Liver (tissue), 9 donors: ENCODE results near the gene PIGR. TPM values are rescaled to one million over a fixed set of nuclear protein-coding genes. Genes with fewer than 3 reads are reported as not detected.

ENCODE experiments used
- DNase-seq: peaks from one replicate; pipeline ENCODE4 v3.0.0-alpha.2; 2017; ENCODE audit warnings: low spot score
- H3K27ac ChIP-seq, 2 donors: one replicate each; pipeline ENCODE4 v1.7.0; 2013; ENCODE audit warnings: inconsistent platforms in 2 of 2, low read length in 2 of 2, control low read depth in 1 of 2, low read depth in 1 of 2, mild to moderate bottlenecking in 1 of 2
- H3K27me3 ChIP-seq, 4 donors: one replicate each; pipeline versions ENCODE4 v1.6.1 to v1.7.0; 2013; ENCODE audit warnings: low read length in 3 of 4, inconsistent platforms in 1 of 4, mild to moderate bottlenecking in 1 of 4, moderate library complexity in 1 of 4; ENCODE audit not compliant: control insufficient read depth in 4 of 4, insufficient read depth in 4 of 4
- H3K36me3 ChIP-seq, 4 donors: one replicate each; pipeline versions ENCODE4 v1.6.1 to v1.7.0; 2013; ENCODE audit warnings: low read length in 3 of 4, mild to moderate bottlenecking in 3 of 4, low read depth in 1 of 4, moderate library complexity in 1 of 4; ENCODE audit not compliant: control insufficient read depth in 4 of 4, insufficient read depth in 3 of 4
- H3K4me1 ChIP-seq, 4 donors: one replicate each; pipeline versions ENCODE4 v1.6.1 to v1.7.0; 2013; ENCODE audit warnings: low read length in 3 of 4, mild to moderate bottlenecking in 3 of 4, moderate library complexity in 1 of 4; ENCODE audit not compliant: control insufficient read depth in 4 of 4, insufficient read depth in 4 of 4
- H3K4me3 ChIP-seq, 3 donors: one replicate each; pipeline versions ENCODE4 v1.6.1 to v1.7.0; 2013; ENCODE audit warnings: low read length in 3 of 3, control low read depth in 1 of 3, low read depth in 1 of 3, mild to moderate bottlenecking in 1 of 3
- H3K9ac ChIP-seq, 2 donors: one replicate each; pipeline ENCODE4 v1.7.0; 2013; ENCODE audit warnings: low read length in 2 of 2, mild to moderate bottlenecking in 2 of 2, moderate library complexity in 2 of 2, control low read depth in 1 of 2, low read depth in 1 of 2
- H3K9me3 ChIP-seq, 4 donors: one replicate each; pipeline versions ENCODE4 v1.6.1 to v1.7.0; 2013; ENCODE audit warnings: low read length in 3 of 4; ENCODE audit not compliant: control insufficient read depth in 4 of 4
- ATF3 ChIP-seq: IDR thresholded peaks from 2 replicates; pipeline ENCODE4 v1.6.1; 2016; ENCODE audit warnings: antibody characterized with exemption
- CTCF ChIP-seq: fragments of 150-350 bp; IDR thresholded peaks from 2 replicates; pipeline ENCODE4 v1.5.1; 2017; ENCODE audit warnings: improper control_type of control experiment, low read depth, low read length; ENCODE audit not compliant: missing input control
- EGR1 ChIP-seq, 2 donors: IDR thresholded peaks; 2 replicates each; pipeline ENCODE4 v1.6.1; 2016 to 2018; ENCODE audit warnings: antibody characterized with exemption in 2 of 2, low read depth in 2 of 2
- FOXA1 ChIP-seq: IDR thresholded peaks from 2 replicates; pipeline ENCODE4 v1.6.1; 2016; ENCODE audit warnings: antibody characterized with exemption
- FOXA2 ChIP-seq: IDR thresholded peaks from 2 replicates; pipeline ENCODE4 v1.6.1; 2016; ENCODE audit warnings: antibody characterized with exemption
- GABPA ChIP-seq, 2 donors: IDR thresholded peaks in 1 of 2; conservative IDR thresholded peaks in 1 of 2; 2 replicates each; pipeline ENCODE4 v1.6.1; 2016; ENCODE audit warnings: antibody characterized with exemption in 2 of 2, mild to moderate bottlenecking in 1 of 2, moderate library complexity in 1 of 2
- HNF4A ChIP-seq, 2 donors: conservative IDR thresholded peaks; 2 replicates each; pipeline ENCODE4 v1.6.1; 2016; ENCODE audit warnings: antibody characterized with exemption in 2 of 2, mild to moderate bottlenecking in 2 of 2
- HNF4G ChIP-seq: IDR thresholded peaks from 2 replicates; pipeline ENCODE4 v1.6.1; 2016; ENCODE audit warnings: antibody characterized with exemption
- JUND ChIP-seq, 2 donors: IDR thresholded peaks; 2 replicates each; pipeline ENCODE4 v1.6.1; 2016; ENCODE audit warnings: antibody characterized with exemption in 2 of 2
- NR2F2 ChIP-seq: IDR thresholded peaks from 2 replicates; pipeline ENCODE4 v1.6.1; 2016; ENCODE audit warnings: antibody characterized with exemption
- RAD21 ChIP-seq, 2 donors: IDR thresholded peaks; 2 replicates each; pipeline ENCODE4 v1.6.1; 2016; ENCODE audit warnings: antibody characterized with exemption in 2 of 2, mild to moderate bottlenecking in 2 of 2
- REST ChIP-seq: IDR thresholded peaks from 2 replicates; pipeline ENCODE4 v1.6.1; 2016; ENCODE audit warnings: antibody characterized with exemption, mild to moderate bottlenecking
- RXRA ChIP-seq, 2 donors: IDR thresholded peaks; 2 replicates each; pipeline ENCODE4 v1.6.1; 2017 to 2018; ENCODE audit warnings: antibody characterized with exemption in 2 of 2, mild to moderate bottlenecking in 1 of 2
- SP1 ChIP-seq: IDR thresholded peaks from 2 replicates; pipeline ENCODE4 v1.6.1; 2018; ENCODE audit warnings: antibody characterized with exemption, mild to moderate bottlenecking
- TAF1 ChIP-seq: conservative IDR thresholded peaks from 2 replicates; pipeline ENCODE4 v1.6.1; 2016; ENCODE audit warnings: antibody characterized with exemption, mild to moderate bottlenecking
- YY1 ChIP-seq: IDR thresholded peaks from 2 replicates; pipeline ENCODE4 v1.6.1; 2016; ENCODE audit warnings: antibody characterized with exemption, mild to moderate bottlenecking
- WGBS: extraction: QIAGEN DNeasy Blood & Tissue Kit; methylation state at CpG from one replicate; pipeline ENCODE4 v1.1.7; 2013; 5-methylcytosine and 5-hydroxymethylcytosine counted together
- polyA plus RNA-seq, 2 donors: library from polyadenylated mRNA; stranded (reverse) in 1 of 2; unstranded in 1 of 2; fragments of 200-250 nt in 1 of 2; fragments of >200 nt in 1 of 2; fragmentation: Nextera tagmentation in 1 of 2; extraction: Ambion mirVana in 1 of 2; gene quantifications; one replicate each; pipeline versions ENCODE4 v1.2.1 to v1.2.3, GENCODE V29; 2013 to 2015
- total RNA-seq, 2 donors: library from RNA; depleted of rRNA; stranded (reverse); fragments of >200 nt; gene quantifications; one replicate each; pipeline ENCODE4 v1.2.3, GENCODE V29; 2014
- TF ChIP-seq, protein P1 (sequence below): IDR thresholded peaks from 2 replicates; pipeline ENCODE4 v1.6.1; 2016; ENCODE audit warnings: antibody characterized with exemption
- TF ChIP-seq, protein P2 (sequence below): IDR thresholded peaks from 2 replicates; pipeline ENCODE4 v1.6.1; 2016; ENCODE audit warnings: antibody characterized with exemption
- donor health status: healthy.
- donor health status: healthy.
- donor health status: healthy.
- donor health status: healthy.
- donor health status: healthy.

The PIGR gene
- total and polyA plus RNA-seq, 4 donors: 0.09 to 43.3 (median 14.1) TPM

DNA sequence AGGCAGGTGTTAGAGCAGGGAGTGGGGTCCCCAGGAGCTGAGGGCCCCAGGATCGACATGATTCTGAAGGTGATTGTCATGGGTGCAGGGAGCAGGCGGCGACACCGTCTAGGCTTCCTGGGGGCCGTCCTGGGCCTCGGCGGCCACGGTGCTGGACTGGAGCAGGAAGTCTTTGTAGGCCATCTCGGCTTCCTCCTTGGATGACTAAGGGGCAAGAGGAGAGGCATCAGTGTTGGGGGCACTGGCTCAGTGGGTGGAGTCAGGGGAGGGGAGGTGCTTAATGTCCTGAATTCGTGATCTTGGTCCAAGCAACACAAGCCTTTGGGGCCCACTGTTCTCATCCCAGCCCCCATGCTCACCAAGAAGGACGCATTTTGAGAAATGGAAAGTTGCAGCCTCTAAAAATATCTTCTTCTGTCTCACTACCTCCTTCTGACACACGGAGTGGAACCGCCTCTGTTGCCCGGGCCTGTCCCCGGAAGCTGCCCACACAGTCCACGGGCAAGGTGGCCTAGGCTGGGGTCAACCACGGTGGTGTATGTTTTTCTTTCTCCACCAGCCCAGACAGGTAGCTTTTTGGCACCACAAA is 16.0 kb downstream of the PIGR start:
- Histone ChIP-seq H3K36me3 (peaks cover 0 to 5% (median under 1%) of the 10 kb centered on the region in 4 donors), H3K9me3 (no peaks in the 10 kb centered on the region), H3K9ac (no peak overlapping the region), H3K4me3 (no peak overlapping the region), H3K4me1 (peaks cover 0 to 2% (median 0%) of the 10 kb centered on the region in 4 donors), H3K27ac (no peak overlapping the region), H3K27me3 (no peaks in the 10 kb centered on the region)
- WGBS: 80% methylated on average over 17 of the region's 17 CpGs
- TF ChIP-seq GABPA (IDR thresholded peaks at IDR 0.05 in 1 of 2, conservative IDR thresholded peaks at IDR 0.05 in 1 of 2): no peak
- TF ChIP-seq ATF3: no peak
- no peak for TF ChIP-seq HNF4A (conservative IDR thresholded peaks at IDR 0.05)
- TF ChIP-seq RXRA (IDR thresholded peaks at IDR 0.05): no peak
- TF ChIP-seq FOXA2: no peak
- TF ChIP-seq FOXA1: no peak
- no peak for TF ChIP-seq SP1
- no peak for TF ChIP-seq NR2F2
- TF ChIP-seq, protein P1, sequence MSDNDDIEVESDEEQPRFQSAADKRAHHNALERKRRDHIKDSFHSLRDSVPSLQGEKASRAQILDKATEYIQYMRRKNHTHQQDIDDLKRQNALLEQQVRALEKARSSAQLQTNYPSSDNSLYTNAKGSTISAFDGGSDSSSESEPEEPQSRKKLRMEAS: no peak
- TF ChIP-seq, protein P2, sequence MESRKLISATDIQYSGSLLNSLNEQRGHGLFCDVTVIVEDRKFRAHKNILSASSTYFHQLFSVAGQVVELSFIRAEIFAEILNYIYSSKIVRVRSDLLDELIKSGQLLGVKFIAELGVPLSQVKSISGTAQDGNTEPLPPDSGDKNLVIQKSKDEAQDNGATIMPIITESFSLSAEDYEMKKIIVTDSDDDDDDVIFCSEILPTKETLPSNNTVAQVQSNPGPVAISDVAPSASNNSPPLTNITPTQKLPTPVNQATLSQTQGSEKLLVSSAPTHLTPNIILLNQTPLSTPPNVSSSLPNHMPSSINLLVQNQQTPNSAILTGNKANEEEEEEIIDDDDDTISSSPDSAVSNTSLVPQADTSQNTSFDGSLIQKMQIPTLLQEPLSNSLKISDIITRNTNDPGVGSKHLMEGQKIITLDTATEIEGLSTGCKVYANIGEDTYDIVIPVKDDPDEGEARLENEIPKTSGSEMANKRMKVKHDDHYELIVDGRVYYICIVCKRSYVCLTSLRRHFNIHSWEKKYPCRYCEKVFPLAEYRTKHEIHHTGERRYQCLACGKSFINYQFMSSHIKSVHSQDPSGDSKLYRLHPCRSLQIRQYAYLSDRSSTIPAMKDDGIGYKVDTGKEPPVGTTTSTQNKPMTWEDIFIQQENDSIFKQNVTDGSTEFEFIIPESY: no peak
- no peak for TF ChIP-seq REST
- no peak for TF ChIP-seq YY1
- no peak for TF ChIP-seq TAF1
- TF ChIP-seq JUND (IDR thresholded peaks at IDR 0.05): no peak
- no peak for TF ChIP-seq EGR1 (IDR thresholded peaks at IDR 0.05; ENCODE audit: low read depth in 2 of 2)
- no peak for TF ChIP-seq HNF4G
- no peak for TF ChIP-seq RAD21 (IDR thresholded peaks at IDR 0.05)
- TF ChIP-seq CTCF: no peak
- no peak for DNase-seq
